IPS-20b (cell line): ENCODE results near the gene GPX2.

Experiments used
- H3K27ac ChIP-seq: one replicate; pipeline ENCODE4 v1.5.1; 2013; ENCODE audit warnings: low read length
- H3K27me3 ChIP-seq: 2 replicates; pipeline ENCODE4 v1.6.1; 2013; ENCODE audit warnings: mild to moderate bottlenecking, low read length, inconsistent platforms; ENCODE audit not compliant: insufficient read depth
- H3K36me3 ChIP-seq: 2 replicates; pipeline ENCODE4 v1.6.1; 2013; ENCODE audit warnings: low read depth, mild to moderate bottlenecking, inconsistent platforms, low read length, moderate library complexity; ENCODE audit not compliant: insufficient read depth
- H3K4me1 ChIP-seq: 2 replicates; pipeline ENCODE4 v1.6.1; 2013; ENCODE audit warnings: mild to moderate bottlenecking, control low read depth, inconsistent platforms, low read length, moderate library complexity; ENCODE audit not compliant: insufficient read depth
- H3K4me3 ChIP-seq: 2 replicates; pipeline ENCODE4 v1.5.1; 2013; ENCODE audit warnings: mild to moderate bottlenecking, low read length, inconsistent platforms
- H3K9ac ChIP-seq: 2 replicates; pipeline ENCODE4 v1.6.1; 2013; ENCODE audit warnings: low read depth, mild to moderate bottlenecking, inconsistent platforms, low read length, moderate library complexity
- H3K9me3 ChIP-seq: 2 replicates; pipeline ENCODE4 v1.6.1; 2013; ENCODE audit warnings: mild to moderate bottlenecking, low read depth, low read length, inconsistent platforms; ENCODE audit not compliant: insufficient read depth

GPX2 gene

DNA sequence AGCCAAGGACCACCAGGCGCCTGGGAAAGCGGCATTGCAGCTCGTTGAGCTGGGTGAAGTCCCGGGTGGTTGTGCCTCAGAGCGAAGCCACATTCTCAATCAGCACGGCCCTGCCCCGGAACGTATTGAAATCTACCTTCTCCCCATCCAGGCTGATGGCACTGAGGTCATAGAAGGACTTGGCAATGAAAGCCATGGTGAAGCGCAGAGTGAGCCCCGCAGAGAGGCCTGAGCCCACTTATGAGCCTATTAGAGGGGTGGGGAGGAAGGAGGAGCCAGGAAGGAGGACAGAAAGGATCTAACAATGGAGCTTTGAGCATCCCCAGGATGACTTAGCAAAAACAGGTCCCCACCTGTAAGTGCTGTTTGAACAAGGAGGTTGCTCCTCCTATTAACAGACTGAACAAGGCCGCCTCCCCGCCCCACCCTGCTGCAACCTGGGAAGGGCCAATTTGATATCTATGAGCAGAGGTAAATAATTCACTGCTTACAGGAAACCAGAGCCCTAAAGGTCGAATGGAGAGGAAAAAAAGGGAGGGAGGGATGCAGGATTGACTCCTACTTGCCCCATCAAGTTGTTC lies at the start of gene GPX2:
Gene GPX2, minus strand, starts transcription at position 215 of the 581 bp plus-strand sequence. Its CDS starts 19 bp downstream, at position 196.
- Histone ChIP-seq H3K27ac (no peak within 1 kb of the TSS), H3K4me3 (no peak within 1 kb of the TSS), H3K9ac (no peak within 1 kb of the TSS), H3K36me3 (peaks cover 4% of the 10 kb centered on the region), H3K27me3 (no peaks in the 10 kb centered on the region), H3K4me1 (no peaks in the 10 kb centered on the region; the same call in 1 of the 2 replicates), H3K9me3 (no peaks in the 10 kb centered on the region)

DNA sequence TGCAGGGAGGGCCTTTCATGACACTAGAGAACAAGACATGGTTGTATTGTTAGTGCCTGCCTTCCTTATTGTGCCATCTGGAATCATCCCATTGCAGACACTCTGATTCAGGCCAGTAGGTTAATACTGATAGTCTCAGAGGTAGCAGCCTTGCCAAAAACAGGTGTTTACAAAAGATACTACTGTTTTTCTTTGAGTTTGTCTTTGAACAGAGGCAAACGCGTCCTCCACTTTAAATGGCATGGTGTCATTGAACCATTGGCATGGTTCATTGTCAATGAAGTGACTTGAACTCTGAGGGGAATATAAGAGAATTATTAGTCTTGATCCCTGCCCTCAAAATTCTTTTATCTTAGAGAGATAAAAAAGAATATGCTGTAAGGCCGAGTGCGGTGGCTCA lies 48.4 kb upstream of the GPX2 start:
- no peaks in the 10 kb centered on the region for H3K36me3 ChIP-seq
- H3K27ac ChIP-seq = no peak overlapping the region
- no peaks in the 10 kb centered on the region for H3K9me3 ChIP-seq
- peaks cover 3% of the 10 kb centered on the region; the same call in 1 of the 2 replicates for H3K4me1 ChIP-seq
- H3K27me3 ChIP-seq = peaks cover 4% of the 10 kb centered on the region; the same call in 1 of the 2 replicates
- no peak overlapping the region for H3K9ac ChIP-seq
- H3K4me3 ChIP-seq = no peak overlapping the region

DNA sequence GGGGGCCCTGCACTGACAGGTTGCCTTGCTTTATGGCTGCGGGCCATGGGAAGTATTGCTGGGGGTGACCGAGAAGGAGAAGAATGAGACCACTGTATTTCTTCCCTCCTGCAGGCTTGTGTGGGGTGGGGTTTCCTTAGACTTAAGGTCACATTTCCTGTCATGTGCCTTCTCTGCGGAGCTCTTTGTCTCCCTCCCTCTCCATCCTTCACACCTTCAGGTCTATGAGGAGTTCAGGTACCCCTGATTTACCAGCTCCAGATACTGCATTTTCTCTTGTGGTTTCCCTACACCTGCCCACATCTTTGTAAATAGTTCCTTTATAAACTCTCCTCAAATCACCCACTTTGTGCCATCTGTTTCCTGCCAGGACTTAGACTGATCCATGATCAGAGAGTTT lies 47.8 kb upstream of the GPX2 start:
- Histone ChIP-seq H3K27me3 (peaks cover 10% of the 10 kb centered on the region; the same call in 1 of the 2 replicates), H3K4me3 (no peak overlapping the region), H3K9ac (no peak overlapping the region), H3K9me3 (no peaks in the 10 kb centered on the region), H3K4me1 (peaks cover 3% of the 10 kb centered on the region; the same call in 1 of the 2 replicates), H3K27ac (no peak overlapping the region), H3K36me3 (no peaks in the 10 kb centered on the region)

DNA sequence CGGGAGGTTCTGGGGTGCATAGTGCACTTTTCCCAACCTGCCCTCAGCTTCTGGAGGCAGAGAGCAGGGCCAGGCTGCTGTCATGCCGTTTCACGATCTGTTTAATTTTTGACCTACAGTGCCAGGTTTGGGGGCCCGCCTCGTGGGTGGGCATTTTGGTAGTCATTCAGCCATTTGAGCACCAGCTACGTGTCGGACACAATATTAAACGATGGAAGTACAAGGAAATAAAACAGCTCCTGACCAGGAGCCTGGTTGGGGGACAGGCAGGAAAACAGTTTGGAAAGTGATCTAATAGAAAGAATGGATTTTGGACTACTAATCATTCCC lies 44.9 kb upstream of the GPX2 start:
- Histone ChIP-seq H3K27ac (no peak overlapping the region), H3K4me1 (peaks cover 3% of the 10 kb centered on the region; the same call in 1 of the 2 replicates), H3K9ac (peak overlapping the region; percentile 90), H3K36me3 (no peaks in the 10 kb centered on the region), H3K27me3 (peaks cover 14% of the 10 kb centered on the region; the same call in 1 of the 2 replicates), H3K9me3 (no peaks in the 10 kb centered on the region), H3K4me3 (peak overlapping the region; percentile 96)

DNA sequence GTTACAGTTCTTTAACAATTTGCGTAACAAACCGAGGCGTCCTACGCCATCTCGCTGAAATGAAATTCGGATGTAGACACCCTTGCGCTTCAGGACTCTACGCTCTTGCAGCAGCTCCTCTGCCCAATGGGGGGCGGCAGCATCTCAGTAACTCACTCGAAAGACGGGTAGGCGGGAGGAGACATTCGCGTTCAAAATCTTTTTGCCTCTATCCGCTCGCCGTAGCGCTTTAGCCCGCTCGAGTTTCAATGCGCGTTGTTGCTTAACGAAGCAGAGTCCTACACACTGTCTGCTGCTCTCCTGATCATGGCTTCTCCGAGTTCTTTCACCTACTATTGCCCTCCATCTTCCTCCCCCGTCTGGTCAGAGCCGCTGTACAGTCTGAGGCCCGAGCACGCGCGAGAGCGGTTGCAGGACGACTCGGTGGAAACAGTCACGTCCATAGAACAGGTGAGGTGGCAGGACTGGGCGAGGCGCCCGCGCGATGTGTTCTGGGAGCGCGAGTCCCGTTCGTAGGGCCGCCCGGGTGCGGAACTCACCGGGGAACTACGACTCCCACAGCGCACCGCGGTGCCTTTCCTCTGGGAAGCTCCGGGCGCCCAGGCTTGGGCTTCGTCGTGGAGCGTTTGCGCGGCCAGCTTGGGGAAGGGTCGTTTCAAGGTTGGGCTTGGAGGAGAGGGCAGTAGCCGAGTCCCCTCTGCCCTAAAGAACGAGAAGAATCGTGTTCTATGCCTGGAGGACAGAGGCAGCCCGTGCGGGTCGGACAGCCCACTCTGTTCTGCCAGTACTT lies 44.3 kb upstream of the GPX2 start, which contains the start of gene FNTB:
Gene FNTB, plus strand, starts transcription at position 248 of the 790 bp plus-strand sequence. Its CDS starts 59 bp downstream, at position 307.
- Histone ChIP-seq H3K9ac (peak within 1 kb of the TSS; percentile 90), H3K9me3 (no peaks in the 10 kb centered on the region), H3K4me1 (peaks cover 3% of the 10 kb centered on the region; the same call in 1 of the 2 replicates), H3K27me3 (peaks cover 14% of the 10 kb centered on the region; the same call in 1 of the 2 replicates), H3K4me3 (peak within 1 kb of the TSS; percentile 96), H3K36me3 (no peaks in the 10 kb centered on the region), H3K27ac (peak within 1 kb of the TSS; percentile 91)

DNA sequence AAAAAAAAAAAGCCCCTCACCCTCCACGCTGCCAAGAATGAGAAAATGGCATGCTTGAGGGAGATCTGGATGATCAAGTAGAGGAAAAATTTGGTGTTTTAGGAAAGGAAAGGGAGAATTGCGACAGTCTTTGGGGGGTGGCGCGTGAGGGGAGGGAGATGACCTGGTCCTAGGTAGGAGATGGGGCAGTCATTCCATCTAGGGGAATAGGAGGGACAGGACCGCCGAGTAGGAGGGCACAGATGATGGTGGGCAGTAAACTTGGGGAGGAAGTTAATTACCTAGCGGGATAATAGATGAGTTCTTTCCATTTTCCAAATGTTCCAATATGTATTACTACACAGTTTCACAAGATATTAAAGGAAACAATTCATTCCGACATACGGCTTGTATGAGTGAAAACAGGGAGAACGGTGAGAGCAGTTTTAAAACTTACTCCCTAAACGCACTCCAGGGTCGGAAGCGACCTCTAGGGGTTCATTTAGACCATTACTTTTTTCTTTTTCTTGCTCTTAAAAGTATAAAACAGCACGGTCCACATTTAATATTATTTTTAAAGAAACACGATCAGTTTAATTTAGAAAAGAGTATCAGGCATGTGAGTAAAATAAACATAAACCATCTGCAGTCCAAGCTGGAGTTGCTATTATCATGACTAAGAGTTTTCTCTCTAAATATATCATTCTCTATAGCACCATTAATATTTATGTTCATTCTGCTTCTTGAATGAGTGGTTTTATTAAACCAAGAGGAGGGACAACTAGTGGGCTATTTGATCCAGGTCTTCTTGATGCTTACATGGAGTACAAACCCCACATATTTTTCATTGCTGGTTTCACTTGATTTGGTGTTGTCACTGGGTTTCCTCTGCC lies 41.1 kb upstream of the GPX2 start:
- Histone ChIP-seq H3K4me1 (peaks cover 8% of the 10 kb centered on the region), H3K27me3 (peaks cover 14% of the 10 kb centered on the region; the same call in 1 of the 2 replicates), H3K27ac (no peak overlapping the region), H3K9me3 (no peaks in the 10 kb centered on the region), H3K4me3 (peak overlapping the region; percentile 65), H3K9ac (no peak overlapping the region), H3K36me3 (no peaks in the 10 kb centered on the region)

DNA sequence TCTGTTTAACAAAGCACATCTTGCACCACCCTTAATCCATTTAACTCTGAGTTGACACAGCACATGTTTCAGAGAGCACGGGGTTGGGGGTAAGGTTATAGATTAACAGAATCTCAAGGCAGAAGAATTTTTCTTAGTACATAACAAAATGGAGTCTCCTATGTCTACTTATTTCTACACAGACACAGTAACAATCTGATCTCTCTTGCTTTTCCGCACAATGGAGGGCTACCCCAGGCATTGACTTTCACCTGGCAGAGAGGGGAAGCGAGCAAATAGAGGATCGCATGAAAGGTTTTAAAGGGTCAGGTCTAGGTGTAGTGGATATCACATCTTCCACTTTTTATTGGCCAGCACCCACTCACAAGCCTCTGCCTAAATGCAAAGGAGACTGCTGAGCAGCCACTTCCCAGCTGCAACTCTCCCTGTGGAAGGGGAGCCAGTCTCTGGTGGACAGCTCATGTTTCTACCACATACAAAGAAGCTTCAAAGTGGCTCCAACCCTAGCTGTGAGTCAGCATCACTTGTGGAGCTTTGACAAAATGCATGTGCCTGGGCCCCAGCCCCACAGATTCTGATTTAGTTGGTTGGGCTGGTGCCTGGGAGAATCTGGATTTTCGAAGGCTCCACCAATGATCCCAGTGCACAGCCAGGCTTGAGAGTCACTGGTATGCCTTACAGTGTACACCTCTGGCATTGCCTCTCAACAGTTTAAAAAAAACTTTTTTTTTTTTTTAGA lies 37.0 kb upstream of the GPX2 start:
- Histone ChIP-seq H3K27me3 (peaks cover 9% of the 10 kb centered on the region; the same call in 1 of the 2 replicates), H3K27ac (no peak overlapping the region), H3K9ac (no peak overlapping the region), H3K4me1 (peaks cover 13% of the 10 kb centered on the region), H3K4me3 (no peak overlapping the region), H3K36me3 (no peaks in the 10 kb centered on the region), H3K9me3 (no peaks in the 10 kb centered on the region)

DNA sequence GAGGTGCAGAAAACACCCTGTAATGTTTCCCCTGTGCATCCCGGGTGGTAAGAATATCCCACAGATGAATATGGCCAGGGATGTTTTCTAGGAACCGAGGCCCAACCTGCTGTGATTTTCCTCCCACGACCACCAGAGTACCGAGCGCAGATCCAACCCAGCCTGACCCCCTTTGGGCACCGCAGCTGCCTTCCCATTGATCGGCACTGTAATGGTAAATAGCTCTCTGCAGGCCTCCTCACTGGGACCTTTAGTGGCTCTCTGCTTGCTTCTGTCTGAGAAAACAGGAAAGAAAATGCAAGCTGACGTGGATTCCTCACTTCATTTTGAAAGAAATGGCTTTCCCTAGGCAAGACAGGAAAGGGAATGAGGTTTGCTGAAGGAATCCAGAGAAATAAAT lies 32.0 kb upstream of the GPX2 start:
- Histone ChIP-seq H3K27me3 (peaks cover 34% of the 10 kb centered on the region), H3K9ac (no peak overlapping the region), H3K36me3 (no peaks in the 10 kb centered on the region), H3K4me1 (peaks cover 27% of the 10 kb centered on the region), H3K4me3 (no peak overlapping the region), H3K27ac (peak overlapping the region; percentile 65), H3K9me3 (no peaks in the 10 kb centered on the region)

DNA sequence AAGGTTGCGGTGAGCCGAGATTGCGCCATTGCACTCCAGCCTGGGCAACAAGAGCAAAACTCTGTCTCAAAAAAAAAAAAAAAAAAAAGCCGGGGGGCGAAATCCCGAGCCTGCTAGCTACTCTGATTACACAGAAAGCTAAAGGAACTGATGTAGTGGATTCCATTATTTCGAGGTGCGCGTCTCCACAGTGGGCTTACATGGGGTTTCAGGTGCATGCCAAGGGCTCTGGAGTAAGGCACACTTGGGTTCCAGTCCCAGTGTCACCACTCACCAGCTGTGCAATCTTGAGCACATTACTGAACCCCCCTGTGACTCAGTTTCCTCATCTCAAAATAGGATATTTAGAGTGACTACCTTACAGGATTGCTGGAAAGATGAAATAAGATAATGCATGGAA lies 31.3 kb upstream of the GPX2 start:
- Histone ChIP-seq H3K36me3 (no peaks in the 10 kb centered on the region), H3K4me1 (peaks cover 31% of the 10 kb centered on the region), H3K4me3 (no peak overlapping the region), H3K27me3 (peaks cover 34% of the 10 kb centered on the region), H3K27ac (no peak overlapping the region), H3K9me3 (no peaks in the 10 kb centered on the region), H3K9ac (no peak overlapping the region)

DNA sequence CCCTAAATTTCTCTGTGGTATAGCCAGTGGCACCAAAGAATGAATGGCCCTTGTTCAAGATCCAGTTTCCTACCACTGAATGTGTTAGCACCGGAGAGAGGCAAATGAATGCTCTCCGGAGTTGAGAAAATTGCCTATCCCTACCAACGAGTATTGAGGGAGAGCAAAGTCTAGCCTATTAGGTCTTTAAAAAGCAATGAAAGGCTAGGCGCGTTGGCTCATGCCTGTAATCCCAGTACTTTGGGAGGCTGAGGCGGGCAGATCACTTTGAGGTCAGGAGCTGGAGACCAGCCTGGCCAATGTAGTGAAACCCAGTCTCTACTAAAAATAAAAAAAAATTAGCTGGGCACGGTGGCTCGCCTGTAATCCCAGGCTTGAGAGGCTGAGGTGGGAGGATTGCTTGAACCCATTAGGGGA lies 30.5 kb upstream of the GPX2 start:
- Histone ChIP-seq H3K9ac (peak overlapping the region; percentile 80; the same call in 1 of the 2 replicates), H3K27ac (no peak overlapping the region), H3K27me3 (peaks cover 31% of the 10 kb centered on the region), H3K4me1 (peaks cover 37% of the 10 kb centered on the region), H3K36me3 (no peaks in the 10 kb centered on the region), H3K4me3 (peak overlapping the region; percentile 74; the same call in 1 of the 2 replicates), H3K9me3 (no peaks in the 10 kb centered on the region)
